ENCODE measurements around the gene CMSS1.

Gene CMSS1

DNA sequence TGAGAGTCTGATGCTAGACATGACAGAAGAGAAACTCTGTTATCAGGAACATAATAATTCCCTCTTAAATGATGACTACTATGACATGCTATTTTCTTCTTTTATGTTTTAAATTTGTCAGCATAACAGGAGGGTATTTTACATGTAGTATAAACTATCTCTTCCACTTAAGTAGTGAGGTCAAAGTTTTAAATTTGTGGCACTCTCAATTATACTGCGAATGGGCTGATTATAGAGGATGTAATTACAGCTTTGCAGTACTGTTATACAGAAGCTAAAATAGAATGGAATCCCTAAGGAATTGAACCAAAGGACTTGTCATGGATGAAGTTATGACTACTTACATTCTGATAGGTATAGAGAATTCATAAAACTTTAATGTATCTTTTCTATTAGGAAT, 34.3 kb downstream of the CMSS1 start:
- DNase-seq (ENCODE audit: low read depth in 1 of 2, low spot score in 1 of 2) = no peak
- Histone ChIP-seq H3K4me3 (replicated peaks; ENCODE audit: insufficient read depth, low read length) (no peak overlapping the region), H3K27ac (replicated peaks) (no peak overlapping the region), H3K27me3 (ENCODE audit: insufficient read depth, poor library complexity, severe bottlenecking) (no peaks in the 10 kb centered on the region)
- TF ChIP-seq POLR2AphosphoS5 (IDR thresholded peaks at IDR 0.05; ENCODE audit: low read depth) (no peak), GABPA (IDR thresholded peaks at IDR 0.05; ENCODE audit: low read depth) (no peak), SPI1 (IDR thresholded peaks at IDR 0.05; ENCODE audit: borderline replicate concordance, low read depth) (no peak), CTCF (IDR thresholded peaks at IDR 0.05; ENCODE audit: insufficient read depth, low read length) (no peak)
- TF ChIP-seq, protein P1, sequence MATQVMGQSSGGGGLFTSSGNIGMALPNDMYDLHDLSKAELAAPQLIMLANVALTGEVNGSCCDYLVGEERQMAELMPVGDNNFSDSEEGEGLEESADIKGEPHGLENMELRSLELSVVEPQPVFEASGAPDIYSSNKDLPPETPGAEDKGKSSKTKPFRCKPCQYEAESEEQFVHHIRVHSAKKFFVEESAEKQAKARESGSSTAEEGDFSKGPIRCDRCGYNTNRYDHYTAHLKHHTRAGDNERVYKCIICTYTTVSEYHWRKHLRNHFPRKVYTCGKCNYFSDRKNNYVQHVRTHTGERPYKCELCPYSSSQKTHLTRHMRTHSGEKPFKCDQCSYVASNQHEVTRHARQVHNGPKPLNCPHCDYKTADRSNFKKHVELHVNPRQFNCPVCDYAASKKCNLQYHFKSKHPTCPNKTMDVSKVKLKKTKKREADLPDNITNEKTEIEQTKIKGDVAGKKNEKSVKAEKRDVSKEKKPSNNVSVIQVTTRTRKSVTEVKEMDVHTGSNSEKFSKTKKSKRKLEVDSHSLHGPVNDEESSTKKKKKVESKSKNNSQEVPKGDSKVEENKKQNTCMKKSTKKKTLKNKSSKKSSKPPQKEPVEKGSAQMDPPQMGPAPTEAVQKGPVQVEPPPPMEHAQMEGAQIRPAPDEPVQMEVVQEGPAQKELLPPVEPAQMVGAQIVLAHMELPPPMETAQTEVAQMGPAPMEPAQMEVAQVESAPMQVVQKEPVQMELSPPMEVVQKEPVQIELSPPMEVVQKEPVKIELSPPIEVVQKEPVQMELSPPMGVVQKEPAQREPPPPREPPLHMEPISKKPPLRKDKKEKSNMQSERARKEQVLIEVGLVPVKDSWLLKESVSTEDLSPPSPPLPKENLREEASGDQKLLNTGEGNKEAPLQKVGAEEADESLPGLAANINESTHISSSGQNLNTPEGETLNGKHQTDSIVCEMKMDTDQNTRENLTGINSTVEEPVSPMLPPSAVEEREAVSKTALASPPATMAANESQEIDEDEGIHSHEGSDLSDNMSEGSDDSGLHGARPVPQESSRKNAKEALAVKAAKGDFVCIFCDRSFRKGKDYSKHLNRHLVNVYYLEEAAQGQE (IDR thresholded peaks at IDR 0.05; ENCODE audit: insufficient replicate concordance, low read depth) = no peak

- TF ChIP-seq POLR2AphosphoS5 (IDR thresholded peaks at IDR 0.05; ENCODE audit: low read depth) (no peak), CTCF (IDR thresholded peaks at IDR 0.05; ENCODE audit: insufficient read depth, low read length) (no peak), SPI1 (IDR thresholded peaks at IDR 0.05; ENCODE audit: borderline replicate concordance, low read depth) (no peak), GABPA (IDR thresholded peaks at IDR 0.05; ENCODE audit: low read depth) (no peak)
- TF ChIP-seq, protein P1 (IDR thresholded peaks at IDR 0.05; ENCODE audit: insufficient replicate concordance, low read depth) = no peak
- no peak overlapping the region for H3K4me3 ChIP-seq (replicated peaks; ENCODE audit: insufficient read depth, low read length)
- H3K27me3 ChIP-seq (ENCODE audit: insufficient read depth, poor library complexity, severe bottlenecking) = no peaks in the 10 kb centered on the region
- no peak for DNase-seq (ENCODE audit: low read depth in 1 of 2, low spot score in 1 of 2)
- no peak overlapping the region for H3K27ac ChIP-seq (replicated peaks)
Observed at GRCh38 chr3:99852851-99853250, 35.2 kb downstream of the CMSS1 start.

DNA sequence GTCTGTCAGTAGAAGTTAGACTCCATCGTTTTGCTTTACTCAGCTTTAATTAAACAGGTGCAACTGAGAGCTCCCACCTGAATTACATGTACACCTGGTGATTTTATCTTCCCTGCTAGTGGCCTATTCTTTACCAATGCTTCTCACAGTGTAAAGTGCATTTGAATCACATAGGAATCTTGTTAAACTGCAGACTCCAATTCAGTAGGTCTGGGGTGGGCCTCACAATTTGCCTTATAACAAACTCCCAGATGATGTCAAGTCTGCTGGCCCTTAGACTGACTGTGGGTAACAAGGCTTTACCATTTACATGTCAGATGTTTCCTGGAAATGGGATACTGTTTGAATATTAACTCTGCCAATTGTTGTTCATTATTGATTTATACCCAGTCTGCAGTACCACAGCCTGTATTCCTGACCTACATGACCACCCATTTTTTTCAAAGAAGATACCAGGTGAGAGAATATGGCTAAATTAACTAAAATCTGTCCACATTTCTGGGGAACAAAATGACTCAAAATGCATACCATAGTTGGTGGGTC, 37.2 kb downstream of the CMSS1 start:
- no peak overlapping the region for H3K4me3 ChIP-seq (replicated peaks; ENCODE audit: insufficient read depth, low read length)
- DNase-seq (ENCODE audit: low read depth in 1 of 2, low spot score in 1 of 2) = no peak
- no peak overlapping the region for H3K27ac ChIP-seq (replicated peaks)
- no peaks in the 10 kb centered on the region for H3K27me3 ChIP-seq (ENCODE audit: insufficient read depth, poor library complexity, severe bottlenecking)
- TF ChIP-seq, protein P1 (IDR thresholded peaks at IDR 0.05; ENCODE audit: insufficient replicate concordance, low read depth) = no peak
- TF ChIP-seq SPI1 (IDR thresholded peaks at IDR 0.05; ENCODE audit: borderline replicate concordance, low read depth) (no peak), GABPA (IDR thresholded peaks at IDR 0.05; ENCODE audit: low read depth) (no peak), POLR2AphosphoS5 (IDR thresholded peaks at IDR 0.05; ENCODE audit: low read depth) (no peak), CTCF (IDR thresholded peaks at IDR 0.05; ENCODE audit: insufficient read depth, low read length) (no peak)
